ENCODE results near the gene NDUFV1. TPM values are rescaled to one million over a fixed set of nuclear protein-coding genes. Genes with fewer than 3 reads are reported as not detected.

NDUFV1 gene
- total RNA-seq, 2 donors from 2014 or later = 246 to 381 TPM

- Mint-ChIP-seq H3K4me3 (no peak overlapping the region), H3K4me1 (ENCODE audit: low read depth in 2 of 2) (peaks cover 20 to 37% of the 10 kb centered on the region in 2 donors), H3K9me3 (no peaks in the 10 kb centered on the region), H3K27ac (no peak overlapping the region), H3K27me3 (no peaks in the 10 kb centered on the region), H3K36me3 (peaks cover 5% of the 10 kb centered on the region)
- DNase-seq (ENCODE audit: low spot score) (no peak), ATAC-seq (no peak)
Measured at GRCh38 chr11:67610302-67610868, 3.6 kb downstream of the NDUFV1 start.

DNA sequence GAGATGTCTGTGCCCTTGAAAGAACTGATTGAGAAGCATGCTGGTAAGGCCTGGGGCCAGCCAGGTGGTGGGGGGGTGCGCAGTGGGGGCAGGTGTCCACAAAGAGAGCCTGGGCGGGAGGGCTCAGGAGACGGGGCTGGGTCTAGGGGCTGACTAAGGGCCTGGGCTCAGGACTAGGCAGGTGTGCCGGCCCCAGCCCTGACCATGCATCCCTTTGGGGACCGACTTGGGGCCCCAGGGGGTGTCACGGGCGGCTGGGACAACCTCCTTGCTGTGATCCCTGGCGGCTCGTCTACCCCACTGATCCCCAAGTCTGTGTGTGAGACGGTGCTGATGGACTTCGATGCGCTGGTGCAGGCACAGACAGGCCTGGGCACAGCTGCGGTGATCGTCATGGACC is 4.4 kb downstream of the NDUFV1 start:
- H3K27ac Mint-ChIP-seq = no peak overlapping the region
- no peak overlapping the region for H3K4me3 Mint-ChIP-seq
- H3K9me3 Mint-ChIP-seq = no peaks in the 10 kb centered on the region
- peaks cover 20 to 36% of the 10 kb centered on the region in 2 donors for H3K4me1 Mint-ChIP-seq (ENCODE audit: low read depth in 2 of 2)
- H3K27me3 Mint-ChIP-seq = no peaks in the 10 kb centered on the region
- H3K36me3 Mint-ChIP-seq = peaks cover 5% of the 10 kb centered on the region
- no peak for ATAC-seq
- DNase-seq (ENCODE audit: low spot score) = no peak

DNA sequence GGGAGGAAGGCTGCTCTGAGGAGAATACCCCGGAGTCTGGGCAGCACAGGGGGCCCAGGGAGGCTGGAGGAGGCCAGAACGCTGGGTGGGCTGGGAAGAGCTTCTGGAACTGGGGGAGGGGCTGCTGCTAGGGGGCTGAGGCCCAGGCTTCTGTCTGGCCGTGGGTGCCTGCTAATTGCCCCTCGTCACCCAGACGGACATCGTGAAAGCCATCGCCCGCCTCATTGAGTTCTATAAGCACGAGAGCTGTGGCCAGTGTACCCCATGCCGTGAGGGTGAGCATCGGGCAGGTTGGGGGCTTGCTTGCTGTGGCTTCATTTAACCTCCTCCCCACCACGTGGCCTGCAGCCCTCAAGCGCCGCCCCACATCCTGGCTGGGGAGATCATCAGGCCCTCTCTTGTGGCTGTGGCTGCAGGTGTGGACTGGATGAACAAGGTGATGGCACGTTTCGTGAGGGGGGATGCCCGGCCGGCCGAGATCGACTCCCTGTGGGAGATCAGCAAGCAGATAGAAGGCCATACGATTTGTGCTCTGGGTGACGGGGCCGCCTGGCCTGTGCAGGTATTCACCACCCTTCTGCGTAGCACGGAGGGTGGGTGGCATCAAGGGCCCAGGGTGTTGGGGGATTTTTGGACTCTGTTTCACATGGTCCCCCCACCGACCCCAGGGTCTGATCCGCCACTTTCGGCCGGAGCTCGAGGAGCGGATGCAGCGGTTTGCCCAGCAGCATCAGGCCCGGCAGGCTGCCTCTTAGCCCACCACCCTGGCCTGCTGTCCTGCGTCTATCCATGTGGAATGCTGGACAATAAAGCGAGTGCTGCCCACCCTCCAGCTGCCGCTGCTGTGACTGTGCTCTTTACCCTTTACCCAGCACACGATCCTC is 5.2 kb downstream of the NDUFV1 start:
- Mint-ChIP-seq H3K27me3 (no peaks in the 10 kb centered on the region), H3K4me3 (no peak overlapping the region), H3K36me3 (peaks cover 5% of the 10 kb centered on the region), H3K4me1 (ENCODE audit: low read depth in 2 of 2) (peaks cover 16 to 33% of the 10 kb centered on the region in 2 donors), H3K9me3 (no peaks in the 10 kb centered on the region), H3K27ac (peak overlapping the region; percentile 95 to 98)
- no peak for DNase-seq (ENCODE audit: low spot score)
- ATAC-seq = no peak

DNA sequence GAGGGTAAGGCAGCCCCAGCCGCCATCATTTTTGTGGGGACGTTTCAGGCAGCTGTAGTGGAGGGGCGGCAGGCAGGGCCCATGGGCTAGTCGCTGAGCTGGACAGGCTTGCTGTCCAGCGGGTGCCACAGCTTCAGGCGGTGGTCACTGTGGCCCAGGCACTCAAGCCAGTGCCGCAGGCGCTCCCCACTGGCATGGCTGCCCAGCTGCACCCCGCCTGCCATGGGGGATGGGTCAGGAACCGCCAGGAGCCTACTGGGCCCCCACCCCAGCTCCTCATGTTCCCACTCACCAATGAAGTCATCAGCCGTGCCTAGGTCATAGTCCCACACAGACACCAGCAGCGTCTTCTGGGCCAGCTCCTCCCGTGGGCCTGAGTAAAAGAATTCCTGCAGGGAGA is 6.0 kb downstream of the NDUFV1 start:
- H3K27ac Mint-ChIP-seq = peak overlapping the region; percentile 95 to 98
- no peak for ATAC-seq
- peaks cover 16 to 33% of the 10 kb centered on the region in 2 donors for H3K4me1 Mint-ChIP-seq (ENCODE audit: low read depth in 2 of 2)
- no peaks in the 10 kb centered on the region for H3K9me3 Mint-ChIP-seq
- no peak for DNase-seq (ENCODE audit: low spot score)
- peaks cover 5% of the 10 kb centered on the region for H3K36me3 Mint-ChIP-seq
- no peak overlapping the region for H3K4me3 Mint-ChIP-seq
- H3K27me3 Mint-ChIP-seq = no peaks in the 10 kb centered on the region

DNA sequence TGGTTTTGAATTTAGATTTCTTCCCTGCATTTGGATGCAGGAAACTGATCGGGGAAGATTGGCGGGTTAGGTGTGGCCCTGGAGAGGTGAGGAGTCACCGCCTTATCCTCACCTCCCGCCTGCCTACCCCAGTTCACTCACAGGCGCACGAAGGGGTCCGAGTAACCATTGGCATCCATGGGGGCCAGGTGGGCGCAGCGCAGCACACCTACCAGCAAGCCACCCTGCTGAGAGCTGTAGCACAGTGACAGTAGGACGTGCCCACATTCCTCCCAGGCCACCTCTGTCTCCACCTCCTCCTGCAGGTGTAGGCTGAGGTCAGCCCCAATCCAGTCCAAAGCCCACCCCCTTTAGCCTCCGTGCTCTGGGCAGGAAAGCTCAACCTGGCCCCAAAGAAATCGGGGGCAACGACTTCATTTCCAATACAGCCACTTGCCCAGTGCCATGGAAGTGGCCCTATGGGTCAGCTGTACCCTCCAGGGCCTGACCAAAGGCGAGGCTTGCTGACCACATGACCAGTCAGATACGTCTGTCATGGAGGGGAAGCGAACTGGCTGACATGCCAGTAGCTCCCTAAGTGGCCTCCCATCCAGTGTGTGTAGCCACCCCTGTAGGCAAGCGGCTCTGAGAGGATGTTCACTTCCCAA is 6.7 kb downstream of the NDUFV1 start:
- H3K9me3 Mint-ChIP-seq = no peaks in the 10 kb centered on the region
- no peaks in the 10 kb centered on the region for H3K27me3 Mint-ChIP-seq
- DNase-seq (ENCODE audit: low spot score) (no peak), ATAC-seq (no peak)
- peak overlapping the region; percentile 95 to 98 for H3K27ac Mint-ChIP-seq
- peak overlapping the region; percentile 80 for H3K4me3 Mint-ChIP-seq
- H3K4me1 Mint-ChIP-seq (ENCODE audit: low read depth in 2 of 2) = peaks cover 14 to 33% of the 10 kb centered on the region in 2 donors
- peaks cover 5% of the 10 kb centered on the region for H3K36me3 Mint-ChIP-seq

DNA sequence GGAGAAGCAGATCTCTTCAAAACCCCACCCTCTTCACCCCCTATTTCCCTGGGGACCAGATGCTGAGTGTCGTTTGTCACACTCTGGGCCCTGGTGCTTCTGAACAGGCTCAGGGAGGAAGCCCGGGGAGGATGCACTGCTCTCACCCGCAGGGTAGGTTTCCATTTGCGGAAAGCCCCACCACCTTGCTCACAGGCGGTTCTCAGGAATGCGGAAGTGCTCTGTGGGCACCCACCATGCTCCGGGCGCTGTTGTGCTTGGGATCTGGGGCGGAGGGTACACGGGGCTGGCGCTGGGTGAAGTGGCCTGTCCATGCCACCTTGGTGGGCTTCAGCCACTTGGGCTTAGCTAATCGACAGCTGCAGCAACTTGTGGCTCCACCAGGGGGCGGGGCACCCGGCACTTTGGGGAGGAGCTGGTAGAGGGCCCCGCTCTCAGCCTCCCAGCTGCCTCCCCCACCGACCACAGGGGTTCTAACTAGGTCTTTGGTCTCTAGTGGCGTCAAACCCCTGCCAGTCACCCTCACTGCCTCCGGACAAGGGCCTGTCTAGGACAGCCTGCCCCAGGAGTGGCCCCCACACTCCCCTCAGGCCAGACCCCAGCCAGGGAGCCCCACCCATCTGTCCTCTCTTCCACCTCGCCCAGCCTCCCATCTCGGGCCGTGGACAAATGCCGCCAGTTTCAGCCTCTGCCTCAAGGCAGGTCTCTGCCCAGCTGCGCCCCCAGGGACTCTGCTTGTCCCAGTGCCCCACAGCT is 7.4 kb downstream of the NDUFV1 start:
- Mint-ChIP-seq H3K27ac (peak overlapping the region; percentile 95 to 98), H3K4me3 (peak overlapping the region; percentile 80), H3K27me3 (no peaks in the 10 kb centered on the region), H3K36me3 (peaks cover under 1% of the 10 kb centered on the region), H3K9me3 (no peaks in the 10 kb centered on the region), H3K4me1 (ENCODE audit: low read depth in 2 of 2) (peaks cover 7 to 28% of the 10 kb centered on the region in 2 donors)
- ATAC-seq (peak; percentile 93 to 94), DNase-seq (ENCODE audit: low spot score) (peak; percentile 92)

DNA sequence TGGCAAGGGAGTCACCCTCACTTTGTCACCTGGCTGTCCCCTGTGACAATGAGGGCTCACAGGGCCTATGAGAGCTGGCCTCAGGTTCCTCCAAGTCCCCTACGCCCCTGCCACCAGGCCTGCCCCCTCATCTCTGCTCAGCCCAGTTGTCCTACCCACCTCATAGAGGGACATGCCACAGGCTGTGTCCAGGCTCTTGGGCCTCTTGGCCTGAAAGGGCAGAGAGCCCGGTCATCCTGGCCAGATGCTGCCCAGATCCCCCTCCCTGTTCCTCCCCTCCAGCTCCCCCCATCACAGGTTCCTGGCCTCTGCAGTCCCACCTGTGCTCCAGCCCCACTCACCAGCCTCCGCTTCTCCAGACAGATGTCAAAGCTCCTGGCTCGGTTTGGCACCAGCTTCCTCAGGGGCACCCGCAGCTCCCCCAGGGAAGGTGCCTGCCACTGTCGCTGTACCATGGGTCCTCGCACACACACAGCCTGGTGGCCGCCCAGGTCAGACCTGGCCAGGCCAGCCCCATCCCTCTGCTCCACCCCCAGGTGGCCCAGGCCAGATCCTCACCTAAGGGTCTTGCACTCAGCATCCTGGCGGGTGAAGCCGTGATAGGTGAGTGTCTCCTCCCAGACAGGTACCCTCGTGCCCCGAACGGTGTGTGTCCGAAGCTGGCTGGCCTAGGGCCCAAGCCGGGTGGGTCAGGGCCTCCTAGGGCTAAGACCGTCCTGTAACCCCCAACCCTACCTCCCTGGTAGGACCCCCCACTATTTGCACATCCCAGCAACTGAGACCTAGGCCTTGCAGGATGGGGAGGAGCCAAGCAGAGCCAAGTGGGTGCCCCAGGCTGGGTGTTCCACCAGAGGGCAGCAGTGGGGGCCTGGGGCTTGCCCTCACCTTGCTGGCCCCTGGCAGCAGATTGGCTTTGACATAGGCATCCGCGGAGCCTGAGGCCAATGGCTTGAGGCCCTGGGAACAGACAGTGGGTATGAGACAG is 8.3 kb downstream of the NDUFV1 start:
- DNase-seq (ENCODE audit: low spot score) (peak; percentile 73), ATAC-seq (peak; percentile 41 to 47)
- Mint-ChIP-seq H3K4me1 (ENCODE audit: low read depth in 2 of 2) (peaks cover 6 to 24% of the 10 kb centered on the region in 2 donors), H3K27me3 (no peaks in the 10 kb centered on the region), H3K36me3 (no peaks in the 10 kb centered on the region), H3K9me3 (no peaks in the 10 kb centered on the region), H3K4me3 (peak overlapping the region; percentile 80), H3K27ac (peak overlapping the region; percentile 95 to 98)

GRCh38 chr11:67615728-67616430 is 9.1 kb downstream of the NDUFV1 start:
- H3K4me3 Mint-ChIP-seq = no peak overlapping the region
- H3K27ac Mint-ChIP-seq = peak overlapping the region; percentile 31 to 95
- no peaks in the 10 kb centered on the region for H3K36me3 Mint-ChIP-seq
- H3K4me1 Mint-ChIP-seq (ENCODE audit: low read depth in 2 of 2) = peaks cover 6 to 24% of the 10 kb centered on the region in 2 donors
- ATAC-seq (no peak), DNase-seq (ENCODE audit: low spot score) (no peak)
- H3K27me3 Mint-ChIP-seq = no peaks in the 10 kb centered on the region
- no peaks in the 10 kb centered on the region for H3K9me3 Mint-ChIP-seq

GRCh38 chr11:67616431-67617242 is 9.9 kb downstream of the NDUFV1 start:
- no peaks in the 10 kb centered on the region for H3K27me3 Mint-ChIP-seq
- peak overlapping the region; percentile 86 to 95 for H3K27ac Mint-ChIP-seq
- no peak for DNase-seq (ENCODE audit: low spot score)
- H3K4me1 Mint-ChIP-seq (ENCODE audit: low read depth in 2 of 2) = peaks cover 6 to 24% of the 10 kb centered on the region in 2 donors
- no peaks in the 10 kb centered on the region for H3K36me3 Mint-ChIP-seq
- H3K4me3 Mint-ChIP-seq = peak overlapping the region; percentile 3
- ATAC-seq = no peak
- H3K9me3 Mint-ChIP-seq = no peaks in the 10 kb centered on the region

- Mint-ChIP-seq H3K9me3 (no peaks in the 10 kb centered on the region), H3K4me3 (peak overlapping the region; percentile 3), H3K36me3 (no peaks in the 10 kb centered on the region), H3K4me1 (ENCODE audit: low read depth in 2 of 2) (peaks cover 6 to 24% of the 10 kb centered on the region in 2 donors), H3K27ac (peak overlapping the region; percentile 36 to 86), H3K27me3 (no peaks in the 10 kb centered on the region)
- no peak for ATAC-seq
- no peak for DNase-seq (ENCODE audit: low spot score)
Measured at GRCh38 chr11:67617243-67617953, 10.7 kb downstream of the NDUFV1 start.
